Measurements from ENCODE around the gene HSPA1L. TPM values are rescaled to one million over a fixed set of nuclear protein-coding genes. Genes with fewer than 3 reads are reported as not detected.

The HSPA1L gene
- total RNA-seq, 1 donor from 2014 or later = 2.6 TPM

- DNase-seq (ENCODE audit: low read depth) = no peak
These were observed 30.8 kb downstream of the HSPA1L start for GRCh38 chr6:31784098-31784925.

DNA sequence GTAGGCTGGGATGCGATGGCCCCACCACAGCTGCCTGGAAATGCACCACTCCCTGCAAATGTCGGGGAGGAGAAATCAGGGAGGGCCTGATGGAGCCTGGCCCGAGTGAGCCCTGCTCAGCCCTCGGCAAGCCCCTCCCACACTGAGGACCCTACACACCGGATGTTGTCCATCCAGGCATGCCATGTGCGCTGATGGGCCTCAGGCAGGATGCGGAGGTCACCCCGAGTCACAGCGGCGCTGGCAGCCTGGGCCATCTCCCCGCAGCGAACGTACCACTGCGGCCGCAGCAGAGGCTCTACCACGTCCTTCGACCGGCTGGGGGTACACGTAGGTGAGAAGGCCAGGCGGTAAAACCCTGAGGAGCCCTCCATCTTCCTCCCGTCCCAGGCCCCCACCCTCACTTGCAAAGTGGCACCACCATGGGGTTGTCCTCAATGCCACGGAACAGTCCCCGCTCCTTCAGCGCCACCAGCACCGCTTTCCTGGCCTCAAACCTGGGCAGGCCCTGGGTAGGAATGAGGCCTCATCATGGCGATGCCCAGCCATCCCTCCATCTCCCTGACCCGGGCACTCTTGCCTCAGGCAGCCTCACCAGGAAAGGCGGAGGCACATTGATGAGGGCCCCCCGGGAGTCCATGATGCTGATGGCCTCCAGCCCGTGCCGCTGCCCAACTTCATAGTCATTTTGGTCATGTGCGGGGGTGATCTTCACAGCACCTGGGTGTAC is 32.8 kb downstream of the HSPA1L start:
- DNase-seq (ENCODE audit: low read depth) = no peak

DNA sequence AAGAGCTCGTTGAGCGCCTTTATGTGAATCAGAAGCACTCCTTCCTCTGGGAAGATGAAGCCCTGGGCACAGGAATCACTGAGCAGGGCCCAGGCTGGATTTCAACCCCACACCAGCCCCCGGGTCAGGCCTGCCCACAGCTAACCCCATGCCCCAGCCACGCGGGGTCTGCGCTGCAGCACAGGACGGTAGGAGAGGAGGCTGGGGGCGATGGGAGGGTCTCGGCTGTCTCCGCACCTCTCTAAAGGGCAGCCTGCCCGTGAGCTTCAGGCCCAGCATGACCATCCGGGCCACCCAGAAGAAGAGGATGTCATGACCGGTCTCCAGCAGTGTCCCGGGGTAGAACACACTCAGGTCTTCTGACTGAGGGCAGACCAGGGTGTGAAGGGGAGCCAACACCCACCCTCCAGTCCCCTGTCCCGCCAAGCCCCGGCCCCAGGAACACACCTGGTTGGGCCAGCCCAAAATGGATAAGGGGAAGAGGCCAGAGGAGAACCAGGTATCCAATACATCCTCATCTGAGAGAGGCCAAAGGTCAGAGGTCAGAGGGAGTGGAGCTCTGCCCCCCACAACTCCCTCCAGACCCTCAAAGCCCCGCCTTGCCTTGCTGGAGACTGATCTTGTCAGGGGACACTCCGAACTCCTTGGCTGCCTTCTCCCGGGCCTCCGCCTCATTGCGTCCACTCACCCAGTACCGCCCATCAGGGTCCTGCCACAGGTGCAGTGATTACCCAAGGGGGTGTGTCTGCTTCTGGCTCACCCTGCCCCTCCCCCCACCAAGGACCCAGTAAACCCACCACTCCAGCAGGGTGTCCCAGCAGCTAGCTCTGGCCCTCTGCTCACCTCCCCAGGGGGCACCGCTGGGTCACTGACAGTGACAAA is 33.6 kb downstream of the HSPA1L start:
- DNase-seq (ENCODE audit: low read depth) = no peak

- no peak for DNase-seq (ENCODE audit: low read depth)
These were observed 34.4 kb downstream of the HSPA1L start for GRCh38 chr6:31780507-31781243.

DNA sequence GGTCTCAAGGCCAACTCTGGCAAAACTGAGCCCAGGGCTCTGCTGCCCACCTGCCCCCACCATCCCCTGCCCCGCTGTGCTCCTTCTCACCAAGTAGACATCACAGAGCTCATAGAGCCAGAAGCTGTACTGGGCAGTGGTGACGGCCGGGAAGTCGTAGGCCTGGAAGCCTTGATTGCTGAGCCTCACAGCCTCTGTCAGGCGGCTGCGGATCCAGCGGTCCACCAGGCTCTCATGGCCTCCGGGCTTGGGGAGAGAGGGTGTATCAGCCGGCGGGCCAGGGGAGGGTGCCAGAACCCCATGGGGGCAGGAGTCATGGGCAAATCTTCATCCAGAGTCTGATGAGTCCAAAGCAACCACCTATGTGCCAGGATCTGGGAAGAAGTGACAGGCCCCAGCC is 35.2 kb downstream of the HSPA1L start:
- no peak for DNase-seq (ENCODE audit: low read depth)

- no peak for DNase-seq (ENCODE audit: low read depth)
These were observed 35.8 kb downstream of the HSPA1L start for GRCh38 chr6:31778999-31779885.

- no peak for DNase-seq (ENCODE audit: low read depth)
These were observed 36.9 kb downstream of the HSPA1L start for GRCh38 chr6:31778193-31778592.

DNA sequence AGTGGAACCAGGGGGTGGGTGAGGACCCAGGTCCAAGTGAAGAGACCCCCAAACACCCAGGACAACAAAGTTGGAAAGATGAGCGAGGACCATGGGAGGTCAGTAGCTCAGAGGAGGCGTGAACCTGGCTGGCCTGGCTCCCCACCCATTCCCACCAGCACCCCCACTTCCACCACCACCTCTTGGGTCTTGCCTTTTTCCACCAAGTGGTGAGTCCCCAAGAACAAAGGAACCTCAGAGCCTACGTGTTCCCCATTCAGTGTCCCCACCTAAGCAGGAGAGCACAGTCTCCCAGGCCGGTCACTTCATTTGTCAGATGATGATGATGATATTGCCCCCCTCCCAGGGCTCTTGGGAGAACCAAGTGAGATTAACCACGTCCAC is 37.4 kb downstream of the HSPA1L start:
- no peak for DNase-seq (ENCODE audit: low read depth)

GRCh38 chr6:31776989-31777666 is 38.0 kb downstream of the HSPA1L start, which contains the start of gene VWA7:
VWA7 (minus strand) TSS chr6:31777328; CDS start chr6:31776779, 549 bp downstream.
- DNase-seq (ENCODE audit: low read depth) = peak; percentile 83

- no peak for DNase-seq (ENCODE audit: low read depth)
These were observed 38.5 kb downstream of the HSPA1L start for GRCh38 chr6:31776485-31776988.

DNA sequence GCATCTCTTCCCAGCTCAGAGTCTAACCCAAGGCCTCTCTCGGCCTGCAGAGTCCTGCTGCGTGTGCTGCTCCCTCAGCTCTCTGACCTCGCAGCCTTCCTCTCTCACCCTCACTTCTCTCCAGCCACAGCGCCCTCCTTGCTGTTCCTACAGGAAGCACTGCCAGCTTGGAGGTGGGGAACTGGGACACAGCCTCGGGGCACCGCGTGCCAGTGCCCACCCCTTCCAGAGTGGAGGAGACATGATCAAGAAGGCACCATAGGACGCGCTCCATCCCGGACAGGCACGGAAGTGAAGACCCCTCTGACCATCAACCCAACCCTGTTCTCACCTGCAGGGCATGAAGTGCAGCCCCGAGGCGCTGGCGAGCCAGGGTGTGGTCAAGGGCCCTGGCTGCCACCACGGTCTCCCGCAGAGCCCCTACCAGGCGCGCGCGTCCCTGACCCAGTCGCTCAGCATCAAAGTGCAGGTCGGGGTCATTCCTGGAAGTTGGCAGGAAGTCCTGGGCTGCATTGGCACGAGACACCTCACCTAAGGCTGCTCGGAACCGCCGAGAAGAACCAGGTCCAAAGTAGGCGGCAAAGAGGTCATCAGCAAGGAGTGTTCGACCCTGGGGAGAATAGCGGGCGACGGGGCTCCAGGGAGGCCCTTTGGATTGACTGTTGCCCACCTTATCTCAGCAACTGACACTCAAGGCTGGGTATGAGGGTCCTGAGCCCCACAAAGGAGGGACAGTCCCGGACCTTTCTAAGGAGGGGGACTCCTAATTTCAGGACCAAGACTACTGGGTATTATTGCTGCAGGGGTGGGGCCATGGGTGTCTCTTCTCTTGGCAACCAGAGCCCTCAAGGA is 39.2 kb downstream of the HSPA1L start:
- no peak for DNase-seq (ENCODE audit: low read depth)

DNA sequence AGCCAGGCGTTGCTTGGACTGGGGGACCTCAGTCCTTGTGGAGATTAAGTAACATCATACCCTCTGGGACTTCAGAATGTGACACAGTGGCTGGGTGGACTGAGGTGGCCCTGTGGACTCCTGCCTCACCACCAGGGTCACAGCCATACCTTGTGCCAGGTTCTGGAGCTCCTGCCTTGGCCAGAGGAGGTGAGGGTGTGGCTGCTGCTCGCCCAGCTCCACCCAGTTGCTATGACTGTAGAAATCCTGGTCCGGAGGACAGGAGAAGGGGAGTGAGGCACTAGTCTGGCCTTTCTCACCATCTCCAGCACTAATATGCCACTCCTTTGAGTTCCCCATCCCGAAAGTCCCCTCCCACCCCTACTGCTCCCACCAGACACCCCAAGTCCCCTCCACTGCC is 39.9 kb downstream of the HSPA1L start:
- no peak for DNase-seq (ENCODE audit: low read depth)

DNA sequence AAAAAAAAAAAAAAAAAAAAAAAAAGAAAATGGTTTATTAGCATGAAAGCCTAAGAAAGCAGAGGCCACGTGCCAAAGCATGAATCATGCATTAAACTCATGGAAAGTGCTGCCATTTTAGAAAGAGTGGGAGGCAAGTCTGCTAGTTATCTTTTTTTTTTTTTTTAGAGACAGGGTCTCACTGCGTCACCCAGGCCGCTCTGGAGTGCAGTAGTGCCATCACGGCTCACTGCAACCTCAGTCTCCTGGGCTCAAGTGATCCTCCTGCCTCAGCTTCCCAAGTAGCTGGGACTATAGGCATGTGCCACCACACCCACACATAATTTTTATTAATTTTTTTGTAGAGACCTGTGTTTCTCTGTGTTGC is 43.1 kb downstream of the HSPA1L start:
- no peak for DNase-seq (ENCODE audit: low read depth)

GRCh38 chr6:31770860-31771259 is 44.2 kb downstream of the HSPA1L start:
- no peak for DNase-seq (ENCODE audit: low read depth)

DNA sequence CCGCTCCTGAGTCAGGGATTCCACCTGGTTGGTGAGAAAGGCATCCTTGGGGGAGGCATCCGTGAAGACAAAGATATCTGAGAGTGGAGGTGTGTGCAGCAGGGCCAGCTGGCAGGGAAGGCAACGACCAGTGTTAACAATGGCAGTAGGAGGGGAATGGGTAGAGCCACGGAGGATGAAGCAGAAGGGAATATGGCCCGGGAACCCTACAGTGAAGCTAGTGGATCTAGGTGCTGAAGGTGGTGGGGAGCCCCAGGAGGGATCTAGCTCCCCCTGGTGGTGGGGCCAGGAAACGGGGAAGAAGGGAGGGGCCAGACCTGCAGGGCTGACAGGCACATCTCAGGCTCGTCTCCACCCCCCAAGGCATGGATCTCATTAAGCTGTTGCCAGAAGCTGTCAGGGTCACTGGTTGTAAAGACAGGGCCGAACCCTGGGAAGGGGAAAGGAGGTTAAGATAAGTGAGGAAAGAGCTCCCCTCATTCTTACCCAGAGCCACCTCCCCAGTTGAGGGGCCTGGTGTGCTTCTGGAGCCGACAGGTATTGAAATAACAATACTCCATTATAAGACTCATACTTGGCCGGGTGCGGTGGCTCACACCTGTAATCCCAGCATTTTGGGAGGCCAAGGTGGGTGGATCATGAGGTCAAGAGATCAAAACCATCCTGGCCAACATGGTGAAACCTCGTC is 45.3 kb downstream of the HSPA1L start:
- DNase-seq (ENCODE audit: low read depth) = peak; percentile 65

GRCh38 chr6:31768363-31769257 is 46.5 kb downstream of the HSPA1L start:
- DNase-seq (ENCODE audit: low read depth) = no peak
